ENCODE measurements around the gene CHN1.

The CHN1 gene

DNA sequence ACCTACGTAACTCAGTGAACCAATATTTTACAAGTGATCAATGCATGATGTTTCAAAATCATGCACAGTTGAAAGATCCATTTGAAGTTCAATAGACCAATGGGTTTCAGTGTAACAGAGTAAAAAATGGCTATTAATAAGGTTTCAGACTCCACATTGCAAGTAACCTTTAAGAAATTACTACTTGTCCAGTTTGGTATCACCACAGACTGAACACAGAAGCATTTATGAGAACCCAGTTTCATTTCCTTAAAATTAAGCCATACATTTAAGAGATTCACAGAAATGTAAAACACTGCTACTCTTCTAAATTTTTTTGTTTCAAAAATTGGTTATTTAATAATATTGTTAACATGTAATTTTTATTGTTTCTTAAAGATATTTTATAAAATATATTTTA, 142.0 kb downstream of the CHN1 start:
- no peak for DNase-seq

DNA sequence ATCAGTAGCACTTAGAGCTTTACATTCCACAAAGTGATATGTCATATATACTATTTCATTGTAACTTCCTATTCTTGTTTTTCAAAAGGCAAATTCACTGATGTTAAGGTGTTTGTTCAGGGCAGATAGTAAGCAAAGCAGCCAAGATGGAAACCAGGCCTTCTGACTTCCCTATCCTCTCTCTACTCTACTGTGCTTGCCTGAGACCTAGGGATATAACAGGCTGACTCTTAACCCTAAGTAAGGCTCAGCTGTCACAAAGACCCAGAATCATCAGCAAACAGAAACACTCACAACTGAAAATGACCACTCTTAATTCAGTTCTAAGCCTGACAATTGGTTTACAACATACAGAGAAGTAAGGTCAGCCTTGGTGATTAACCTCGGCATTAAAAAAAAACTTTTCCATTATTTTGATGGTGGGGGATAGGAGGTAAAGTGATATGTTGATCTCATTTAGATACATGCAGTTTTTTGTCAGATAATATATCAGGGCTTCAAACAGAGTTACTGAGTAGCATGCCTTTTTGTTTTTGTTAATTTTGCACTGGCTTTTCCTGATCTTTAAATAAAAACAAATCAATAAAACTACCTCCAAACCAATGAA, 145.5 kb downstream of the CHN1 start:
- DNase-seq: no peak

DNA sequence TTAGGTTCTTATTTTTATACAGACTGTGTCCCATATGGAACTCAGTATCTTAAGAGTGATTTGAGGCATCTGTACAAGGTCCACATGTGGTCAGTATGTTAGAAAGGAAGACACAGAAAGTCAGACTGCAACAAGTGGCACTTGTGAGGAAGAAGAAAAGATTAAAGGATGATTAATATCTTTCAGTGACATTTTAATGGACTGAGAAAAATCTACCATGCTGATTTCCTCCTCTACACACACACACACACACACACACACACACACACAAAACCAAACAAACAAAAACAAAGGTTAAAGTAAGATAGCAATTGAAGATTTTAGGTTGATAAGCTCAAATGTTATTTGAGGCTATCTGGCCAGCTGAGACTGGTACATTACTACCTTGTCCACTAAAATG, 146.4 kb downstream of the CHN1 start:
- no peak for DNase-seq

DNA sequence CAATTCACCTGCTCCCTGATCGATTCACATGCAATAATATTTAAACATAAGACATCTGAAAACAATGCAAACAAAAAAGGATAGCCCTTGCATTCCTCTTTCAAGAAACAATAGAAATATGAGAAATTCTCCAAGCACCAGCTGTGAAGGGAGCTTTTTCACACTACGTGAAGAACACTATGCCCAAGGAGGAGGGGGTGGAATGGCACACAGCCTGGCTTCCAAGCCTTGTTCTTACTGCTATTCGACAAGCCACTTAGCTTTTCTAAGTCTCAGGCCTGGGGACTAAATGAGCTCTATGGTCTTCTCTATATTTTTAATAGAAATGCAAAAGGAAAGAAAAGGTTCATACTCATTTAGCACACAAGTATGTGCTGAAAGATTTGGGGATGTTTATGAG, 148.7 kb downstream of the CHN1 start:
- no peak for DNase-seq

DNA sequence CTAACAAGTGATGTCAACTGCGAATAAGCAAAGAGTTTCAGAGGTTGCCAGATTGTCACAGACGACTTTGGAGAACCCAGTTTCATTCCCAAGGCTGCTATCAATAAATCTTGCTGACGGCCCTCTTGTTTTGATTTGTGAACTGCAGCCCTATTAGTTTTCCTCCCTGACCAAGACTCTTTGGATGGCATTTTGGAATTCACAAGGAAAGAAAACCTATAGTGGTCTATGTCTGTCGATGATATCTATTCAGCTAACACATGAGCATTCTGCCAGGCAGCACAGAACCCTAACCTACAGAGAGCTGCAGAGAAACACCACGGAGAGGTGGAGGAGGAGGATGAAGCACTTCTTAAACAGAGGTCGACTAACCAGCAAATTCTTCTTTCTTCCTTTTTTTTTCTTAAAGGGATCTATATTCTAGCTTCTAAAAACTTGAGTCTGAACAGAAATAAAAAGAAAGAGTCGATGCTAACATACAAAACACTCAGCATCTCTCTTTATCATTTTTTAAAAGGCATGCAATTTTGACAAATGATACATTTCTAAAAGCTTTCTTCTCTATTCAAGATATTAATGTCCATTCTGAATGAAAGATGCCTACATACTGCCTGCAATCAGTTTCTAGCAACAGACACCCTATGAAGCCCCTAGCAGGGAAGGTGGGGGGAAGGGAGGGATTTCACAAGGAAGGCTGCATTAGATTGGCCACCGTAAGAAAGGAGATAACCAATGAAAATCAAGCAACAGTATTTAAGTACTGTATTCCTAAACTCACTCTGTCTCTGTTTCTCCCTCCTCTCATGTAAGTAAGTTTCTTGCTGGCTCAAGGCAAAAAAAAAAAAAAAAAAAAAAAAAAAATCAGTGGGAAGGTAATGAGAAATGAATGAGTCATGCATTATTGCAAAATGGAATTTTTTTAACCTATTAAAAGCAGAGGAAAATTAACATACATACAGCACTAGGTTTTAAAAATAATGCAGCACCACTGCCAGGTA, 157.9 kb downstream of the CHN1 start:
- DNase-seq: no peak

DNA sequence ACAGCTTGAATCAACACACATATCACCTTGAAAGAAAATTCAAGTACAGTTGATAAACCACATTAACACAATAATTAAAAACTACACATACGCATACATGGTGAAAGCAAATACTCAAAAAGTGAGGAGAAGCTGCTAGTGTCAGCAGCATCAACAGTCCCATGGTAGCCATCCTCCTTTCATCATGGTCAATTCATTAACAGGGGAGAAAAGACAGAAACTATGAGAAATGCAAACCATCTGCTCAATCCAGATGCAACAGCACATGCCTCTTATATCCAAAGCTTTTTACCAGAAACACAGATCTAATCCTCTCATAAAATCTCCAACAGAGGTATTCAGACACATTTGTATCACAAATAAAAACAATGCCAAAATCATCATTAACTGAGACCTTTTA, 159.0 kb downstream of the CHN1 start:
- DNase-seq: no peak

DNA sequence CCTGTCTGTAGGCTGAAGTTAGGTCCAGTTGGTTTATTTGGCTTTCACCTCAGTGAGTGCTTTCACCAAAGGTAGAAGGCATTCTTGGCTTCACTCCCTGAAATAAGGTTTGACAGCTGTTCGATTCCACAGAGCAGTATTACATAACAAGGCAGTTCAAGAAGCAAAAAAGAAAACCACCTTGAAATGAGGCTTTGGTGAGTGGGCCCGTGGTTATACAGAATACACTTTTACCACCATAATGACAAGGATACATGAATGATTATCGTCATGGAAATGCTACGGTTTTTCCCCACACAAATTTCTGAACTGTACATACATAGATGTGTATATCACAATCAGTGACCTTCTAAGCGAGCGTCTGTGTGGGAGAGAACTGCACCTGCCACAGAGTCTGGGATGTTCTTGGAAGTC, 160.9 kb downstream of the CHN1 start:
- DNase-seq: no peak

DNA sequence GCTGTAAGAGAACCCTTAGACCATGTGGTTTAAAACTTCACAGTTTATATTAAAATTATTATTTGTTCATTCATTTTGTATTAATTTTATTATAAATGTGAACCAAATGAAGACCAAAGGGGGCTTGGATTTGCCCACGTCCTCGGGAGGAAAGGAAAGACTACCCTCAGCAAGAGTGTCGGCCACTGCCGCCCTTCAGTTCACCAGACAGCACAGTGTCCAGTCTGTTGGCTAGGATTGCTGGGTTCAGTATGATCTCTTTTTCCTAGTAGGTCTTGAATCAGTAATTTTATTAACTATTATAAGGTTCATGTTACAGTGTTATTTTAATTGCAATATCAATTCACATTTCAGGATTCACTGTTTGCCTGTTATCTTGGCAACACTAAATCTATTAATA, 162.7 kb downstream of the CHN1 start:
- DNase-seq: no peak

DNA sequence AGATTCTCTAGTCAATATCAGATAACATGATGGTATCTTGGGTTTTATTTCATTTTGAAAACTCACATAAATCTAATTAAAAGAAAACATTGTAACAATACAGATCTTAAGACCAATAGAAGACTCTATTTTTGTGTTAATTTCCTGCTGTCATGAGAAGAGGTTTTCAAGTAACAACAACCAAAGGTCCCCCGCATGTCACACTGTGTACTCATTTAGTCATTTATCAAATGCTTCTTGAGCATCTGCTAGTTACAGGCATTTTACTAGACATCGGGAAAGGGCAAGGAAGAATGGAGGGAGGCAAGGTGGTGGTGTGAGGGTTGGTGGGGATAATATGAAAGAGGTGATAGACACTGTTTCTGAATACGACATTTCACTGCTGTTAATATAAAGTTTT, 163.2 kb downstream of the CHN1 start:
- no peak for DNase-seq

DNA sequence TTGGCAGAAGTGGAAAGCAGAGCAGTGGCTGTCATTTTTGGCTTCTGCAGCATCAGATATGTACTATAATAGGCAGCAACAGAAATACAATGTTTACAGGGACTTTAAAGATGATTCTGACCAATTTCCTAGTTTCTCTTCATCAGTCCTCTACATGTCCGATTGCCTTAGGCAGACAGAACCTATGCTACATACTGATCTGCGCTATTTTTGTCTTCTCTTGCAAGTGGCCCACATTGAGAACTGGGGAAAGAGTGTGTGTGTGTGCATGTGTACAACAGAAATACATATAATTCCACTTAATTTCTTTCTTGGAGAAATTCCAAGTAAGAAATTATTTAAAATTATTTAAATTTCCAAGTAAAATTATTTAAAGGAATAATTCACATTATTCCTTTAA, 163.8 kb downstream of the CHN1 start:
- no peak for DNase-seq

DNA sequence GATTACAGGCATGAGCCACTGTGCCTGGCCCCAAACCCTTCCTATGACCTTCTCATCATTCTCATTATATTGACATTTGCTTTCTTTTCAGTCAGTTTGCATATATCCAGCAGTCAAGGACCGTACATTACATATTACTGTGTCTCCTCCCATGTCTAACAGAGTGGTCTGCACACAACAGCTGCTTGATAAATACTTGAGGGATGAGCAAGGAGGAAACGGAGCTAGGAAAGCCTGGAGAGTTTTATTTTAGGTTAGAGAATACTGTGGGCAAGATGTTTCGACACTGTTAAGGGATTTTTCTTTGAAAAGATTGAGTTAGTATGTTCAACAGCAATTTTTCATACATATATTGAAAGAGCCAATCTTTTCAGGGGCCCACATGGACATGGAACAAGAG, 164.7 kb downstream of the CHN1 start:
- no peak for DNase-seq

DNA sequence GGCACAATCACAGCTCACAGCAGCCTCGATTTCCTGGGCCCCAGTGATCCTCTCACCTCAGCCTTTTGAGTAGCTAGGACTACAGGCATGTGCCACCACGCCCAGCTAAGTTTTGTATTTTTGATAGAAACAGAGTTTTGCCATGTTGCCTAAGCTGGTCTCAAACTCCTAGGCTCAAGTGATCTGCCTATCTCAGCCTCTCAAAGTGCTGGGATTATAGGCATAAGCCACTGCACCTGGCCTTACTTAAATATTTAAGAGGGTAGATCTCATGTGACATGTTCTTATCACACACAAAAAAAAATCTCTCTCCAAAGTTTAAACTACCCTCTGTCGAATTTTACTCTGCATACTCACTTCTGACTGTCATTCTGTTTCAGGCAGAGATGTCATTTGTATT, 165.5 kb downstream of the CHN1 start:
- no peak for DNase-seq

DNA sequence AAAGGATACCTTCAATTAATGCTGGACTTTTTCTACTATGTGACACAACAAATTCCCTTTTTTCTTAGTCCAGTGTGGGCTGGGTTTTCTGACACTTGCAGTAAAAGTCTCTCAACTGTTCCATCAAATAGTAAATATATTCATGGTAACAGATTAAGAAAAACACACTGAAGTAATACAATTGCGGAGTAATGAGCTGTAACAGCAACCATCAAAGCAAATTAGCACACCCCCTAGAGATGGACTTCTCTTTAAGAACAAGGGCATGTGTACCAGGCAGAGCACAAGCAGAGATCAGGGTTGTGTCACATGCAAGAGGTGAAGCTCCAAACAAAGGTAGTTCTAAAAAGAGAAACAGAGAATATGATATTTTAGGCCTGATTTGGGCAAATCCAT, 168.2 kb downstream of the CHN1 start:
- DNase-seq: no peak

DNA sequence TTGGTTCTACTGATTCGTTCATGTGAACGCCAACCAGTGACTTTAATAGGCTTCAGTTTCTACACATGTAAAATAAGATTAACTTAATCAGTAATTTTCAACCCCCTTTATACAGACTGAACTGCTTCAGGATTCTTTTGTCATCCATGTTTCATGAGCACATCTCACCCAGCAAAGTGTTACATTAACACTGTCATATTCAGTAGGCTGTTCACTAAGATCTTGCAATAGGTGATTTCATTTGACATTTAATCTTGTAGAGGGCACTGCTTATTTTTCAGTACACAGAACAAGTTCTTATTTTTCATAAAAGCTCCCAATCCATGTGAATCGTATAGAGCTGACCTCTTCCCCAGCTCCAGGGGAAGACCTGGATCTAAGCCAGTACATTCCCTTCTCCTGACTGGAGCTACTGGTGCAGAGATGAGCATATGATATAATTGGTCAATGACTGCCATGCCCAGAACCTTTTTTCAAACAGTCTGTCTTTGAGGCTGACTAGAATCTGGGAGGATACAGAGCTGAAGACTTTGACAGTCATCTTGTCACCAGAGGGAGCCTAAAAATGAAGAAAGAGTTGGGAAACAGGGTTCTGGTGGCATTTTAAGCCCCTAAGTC, 168.7 kb downstream of the CHN1 start:
- DNase-seq: no peak

DNA sequence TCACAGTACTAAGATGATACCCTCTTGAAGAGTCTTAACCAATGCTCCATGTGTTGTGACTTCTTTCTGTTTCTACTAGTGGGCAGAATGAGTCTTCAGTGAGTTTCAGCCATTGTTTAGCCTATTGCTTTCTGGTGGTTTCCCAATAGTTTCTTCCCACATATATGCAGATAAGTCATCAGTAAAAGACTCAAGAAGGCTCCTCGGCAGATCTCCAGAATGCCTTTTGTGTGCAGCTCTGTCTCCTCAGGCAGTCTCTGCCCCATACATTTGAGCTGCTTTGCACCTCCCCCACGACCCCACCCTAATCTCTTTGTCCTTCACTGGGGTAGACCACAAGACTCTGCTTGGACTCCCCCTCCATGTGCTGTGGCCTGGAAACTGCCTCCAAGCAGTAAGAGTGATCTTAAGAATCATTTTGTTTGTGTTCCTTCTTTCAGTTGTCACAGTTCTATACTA, 169.4 kb downstream of the CHN1 start:
- DNase-seq: no peak

DNA sequence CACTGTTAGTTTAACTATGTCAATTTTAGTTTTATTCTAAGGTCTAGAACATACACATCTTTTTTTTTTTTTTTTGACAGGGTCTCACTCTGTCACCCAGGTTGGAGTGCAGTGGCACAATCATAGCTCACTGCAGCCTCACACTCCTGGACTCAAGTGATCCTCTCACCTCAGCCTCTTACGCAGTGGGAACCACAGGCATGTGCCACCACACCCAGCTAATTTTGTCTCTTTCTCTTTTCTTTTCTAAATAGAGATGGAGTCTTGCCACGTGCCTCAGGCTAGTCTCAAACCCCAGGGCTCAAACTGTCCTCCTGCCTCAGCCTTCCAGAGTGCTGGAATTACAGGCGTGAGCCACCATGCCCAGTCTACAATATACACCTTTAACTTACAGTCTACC, 171.4 kb downstream of the CHN1 start:
- no peak for DNase-seq

DNA sequence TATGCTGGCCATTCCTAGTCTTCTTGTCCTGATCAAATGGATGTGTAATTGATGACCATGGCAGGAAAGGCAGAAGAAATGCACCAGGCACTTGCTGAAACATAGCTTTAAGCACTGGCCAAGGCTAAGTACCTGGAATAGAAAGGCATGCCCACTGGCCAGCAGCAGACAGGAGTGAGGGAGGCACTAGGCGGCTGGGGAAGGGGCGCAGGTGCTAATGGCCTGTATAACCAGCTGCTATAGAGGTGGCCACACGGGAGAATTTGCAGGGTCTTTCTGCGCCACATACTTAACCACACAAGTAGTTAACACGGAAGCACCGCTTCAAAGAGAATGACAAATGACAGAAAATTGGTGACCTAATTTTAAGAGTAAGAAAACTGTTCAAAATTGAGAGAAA, 174.6 kb downstream of the CHN1 start:
- no peak for DNase-seq

DNA sequence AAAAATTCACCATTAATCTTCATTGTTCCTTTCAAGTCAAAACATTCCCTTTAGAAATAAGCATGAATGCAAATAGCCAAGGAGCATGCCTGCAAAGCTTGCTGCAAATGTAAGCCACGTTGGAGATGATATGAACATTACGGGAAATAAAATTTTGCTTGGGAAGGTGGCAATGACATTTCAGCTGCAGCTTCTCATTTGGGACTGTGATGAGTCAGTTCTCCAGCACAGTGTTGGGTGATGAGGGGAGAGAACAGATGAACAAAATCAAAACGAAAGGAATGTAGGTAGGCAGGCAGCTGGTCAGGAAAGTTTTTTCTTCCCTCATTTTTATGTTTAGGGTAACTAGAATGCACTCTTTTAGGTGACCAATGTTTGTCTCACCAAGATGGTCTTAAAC, 175.6 kb downstream of the CHN1 start:
- no peak for DNase-seq

DNA sequence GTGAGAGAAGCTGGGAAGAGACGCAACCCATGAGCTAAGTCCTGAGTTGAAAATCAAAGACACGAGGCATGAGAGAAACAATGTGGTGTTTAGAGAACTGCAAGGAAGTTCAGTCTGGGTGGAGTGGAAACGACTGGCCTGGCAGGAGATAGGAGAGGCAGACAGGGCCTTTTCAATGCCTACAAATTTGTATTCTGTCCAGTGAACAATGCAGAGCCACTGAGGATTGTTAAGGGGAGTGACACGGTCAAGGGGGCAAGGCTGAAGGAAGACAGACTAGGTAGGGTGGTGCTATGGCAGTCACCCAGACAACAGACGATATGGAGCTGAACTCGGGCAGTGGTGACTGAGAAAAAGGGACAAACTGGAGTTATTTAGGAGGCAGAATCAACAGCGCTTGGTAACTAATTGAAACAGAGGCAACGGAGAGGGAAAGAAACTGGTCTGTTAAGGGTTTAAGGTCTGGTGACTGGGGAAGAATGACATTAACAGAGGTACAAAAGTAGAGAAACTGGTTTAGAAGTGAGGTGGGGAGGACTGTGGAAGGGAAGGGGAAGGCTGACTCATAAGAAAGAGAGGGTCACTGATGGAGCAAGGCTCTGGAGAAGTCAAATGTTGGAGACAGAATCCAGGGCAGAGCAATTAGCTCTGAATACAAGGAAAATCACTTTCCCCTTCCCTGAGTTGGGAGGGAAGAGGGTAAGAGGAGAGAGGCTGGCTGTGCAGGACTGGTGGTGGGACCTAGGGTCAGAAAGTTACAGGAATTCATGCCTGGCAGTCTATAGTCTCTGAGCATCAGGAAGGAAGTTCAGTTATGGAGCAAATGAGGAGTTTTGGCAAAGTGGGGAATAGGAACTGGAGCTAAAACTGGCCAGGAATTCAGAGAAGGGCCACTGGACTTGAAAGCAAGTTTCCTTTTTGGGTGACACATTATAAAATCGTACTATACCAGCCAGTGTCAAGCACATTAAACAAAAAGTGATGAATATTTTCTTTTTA, 177.5 kb downstream of the CHN1 start:
- DNase-seq: no peak

DNA sequence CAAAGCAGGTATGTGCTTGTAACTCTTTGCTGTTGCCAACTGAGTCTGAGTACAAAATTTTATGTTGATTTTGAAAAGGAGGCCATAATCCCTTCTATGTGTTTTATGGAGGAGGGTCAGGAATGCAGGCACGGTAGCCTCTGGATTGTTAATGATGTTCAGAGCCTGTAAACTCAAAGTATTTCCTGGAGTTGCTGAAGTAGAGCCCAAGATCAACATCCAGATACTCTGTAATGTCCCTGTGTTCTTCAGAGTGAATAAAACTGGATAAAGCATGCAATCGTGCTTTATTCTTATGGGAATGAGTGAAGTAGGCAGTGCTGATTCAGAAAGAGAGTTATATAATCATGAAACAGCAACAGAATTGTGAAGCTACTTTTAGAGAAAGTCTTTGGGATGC, 179.1 kb downstream of the CHN1 start:
- no peak for DNase-seq

DNA sequence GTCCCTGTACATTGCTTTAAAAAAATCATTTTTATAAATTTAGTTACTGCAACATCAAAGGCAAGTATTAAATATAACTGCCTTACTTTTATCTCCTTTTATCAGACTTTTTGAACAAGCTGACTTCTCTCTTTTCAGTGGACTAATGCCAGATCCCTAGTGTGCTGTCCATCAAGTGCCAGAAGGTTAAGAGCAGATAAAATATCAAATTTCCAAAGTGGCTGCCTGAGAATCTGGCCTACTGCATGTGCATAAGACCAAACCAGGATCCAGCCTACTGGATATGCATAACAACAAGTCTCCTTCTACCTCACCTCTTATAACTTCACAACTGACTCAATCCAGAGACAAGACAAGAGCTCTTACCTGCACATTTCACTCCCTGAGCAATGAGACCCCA, 181.1 kb downstream of the CHN1 start:
- DNase-seq: no peak

DNA sequence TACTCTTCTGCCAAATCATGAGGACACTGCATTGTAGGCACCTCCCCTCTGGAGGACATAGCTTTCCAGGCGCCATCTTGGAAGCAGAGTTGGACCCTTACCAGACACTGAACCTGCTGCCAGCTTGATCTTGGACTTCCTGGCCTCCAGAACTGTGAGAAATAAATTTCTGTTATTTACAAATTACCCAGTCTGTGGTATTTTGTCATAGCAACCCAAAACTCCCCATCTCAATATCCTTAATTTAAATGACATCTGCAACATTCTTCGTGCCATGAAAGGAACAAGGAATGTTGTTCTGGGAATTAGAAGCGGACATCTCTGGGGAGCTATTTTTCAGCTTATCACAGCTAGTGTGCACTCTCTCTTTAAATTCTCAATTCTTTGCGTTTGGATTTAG, 183.6 kb downstream of the CHN1 start:
- DNase-seq: no peak

DNA sequence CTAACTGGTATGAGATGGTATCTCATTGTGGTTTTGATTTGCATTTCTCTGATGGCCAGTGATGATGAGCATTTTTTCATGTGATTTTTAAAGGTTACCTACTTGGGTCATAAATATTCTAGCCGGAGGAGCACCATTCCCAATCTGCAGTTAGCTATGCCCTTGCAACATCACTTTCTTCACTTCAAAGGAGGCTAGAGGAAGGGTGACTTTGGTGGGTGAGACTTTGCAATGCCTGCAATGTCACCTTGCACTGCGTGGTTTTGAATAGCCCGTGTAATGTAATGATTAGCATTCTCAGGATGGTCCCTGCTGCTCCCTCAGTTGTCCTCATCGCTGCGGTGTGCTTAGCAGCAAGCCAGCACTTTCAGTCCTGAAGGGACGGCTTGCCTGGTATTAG, 184.8 kb downstream of the CHN1 start:
- no peak for DNase-seq
